Spleen (tissue), 11 donors: Measurements from ENCODE around the gene OR51B4. TPM values are rescaled to one million over a fixed set of nuclear protein-coding genes. Genes with fewer than 3 reads are reported as not detected.

Experiments used
- DNase-seq: peaks from one replicate; pipeline ENCODE4 v3.0.0-alpha.2; 2020
- H3K27ac ChIP-seq, 8 donors: fragments of 200-600 bp; sonication (generic) in 7 of 8; 1 replicate in 4 of 8; 2 replicates in 4 of 8; pipeline versions ENCODE4 v1.5.0 to v1.8.0; 2016 to 2021; ENCODE audit warnings: inconsistent platforms in 4 of 8, mild to moderate bottlenecking in 4 of 8, moderate library complexity in 1 of 8
- H3K27me3 ChIP-seq, 7 donors: fragments of 200-600 bp; sonication (generic) in 6 of 7; replicated peaks in 1 of 7; 1 replicate in 4 of 7; 2 replicates in 3 of 7; pipeline versions ENCODE4 v1.5.0 to v1.8.0; 2016 to 2021; ENCODE audit warnings: inconsistent platforms in 3 of 7, mild to moderate bottlenecking in 1 of 7
- H3K36me3 ChIP-seq, 6 donors: fragments of 200-600 bp; sonication (generic) in 5 of 6; 1 replicate in 4 of 6; 2 replicates in 2 of 6; pipeline versions ENCODE4 v1.5.0 to v1.8.0; 2016 to 2021; ENCODE audit warnings: inconsistent platforms in 2 of 6
- H3K4me1 ChIP-seq, 6 donors: fragments of 200-600 bp; sonication (generic) in 5 of 6; 1 replicate in 3 of 6; 2 replicates in 3 of 6; pipeline versions ENCODE4 v1.5.0 to v1.8.0; 2016 to 2021; ENCODE audit warnings: inconsistent platforms in 3 of 6
- H3K4me3 ChIP-seq, 8 donors: fragments of 200-600 bp; sonication (generic) in 7 of 8; 1 replicate in 4 of 8; 2 replicates in 4 of 8; pipeline versions ENCODE4 v1.5.0 to v1.8.0; 2016 to 2021; ENCODE audit warnings: inconsistent platforms in 4 of 8, mild to moderate bottlenecking in 4 of 8, moderate library complexity in 2 of 8
- H3K9me3 ChIP-seq, 8 donors: fragments of 200-600 bp; sonication (generic) in 7 of 8; 1 replicate in 4 of 8; 2 replicates in 4 of 8; pipeline versions ENCODE4 v1.5.0 to v1.8.0; 2016 to 2021; ENCODE audit warnings: inconsistent platforms in 4 of 8
- POLR2A ChIP-seq, 3 donors: fragments of 450-650 bp; IDR thresholded peaks; one replicate each; pipeline ENCODE4 v1.5.1; 2017; ENCODE audit warnings: antibody characterized with exemption in 3 of 3, mild to moderate bottlenecking in 1 of 3
- POLR2AphosphoS5 ChIP-seq, 3 donors: sonication (generic); formaldehyde crosslinking; IDR thresholded peaks; one replicate each; pipeline ENCODE4 v1.5.1; 2017; ENCODE audit warnings: antibody characterized with exemption in 3 of 3
- WGBS, 5 donors: extraction: QIAGEN DNeasy Blood & Tissue Kit in 3 of 5; methylation state at CpG; one replicate each; pipeline versions ENCODE4 v1.1.5 to v1.1.7; 2013 to 2018; 5-methylcytosine and 5-hydroxymethylcytosine counted together
- intact Hi-C: fragments of 100-400 bp; cut with DNase I; formaldehyde crosslinking; loops from one replicate; pipeline ENCODE4 v1.15.0; 2023; ENCODE audit warnings: low total_unique reads
- polyA plus RNA-seq, 3 donors: library from polyadenylated mRNA; stranded (reverse); fragments of 200-250 nt; gene quantifications; one replicate each; pipeline ENCODE4 v1.2.1, GENCODE V29; 2013
- total RNA-seq, 7 donors: library from RNA; depleted of rRNA in 3 of 7; stranded (reverse); fragments of >200 nt in 3 of 7; fragmentation: NEBNext Ultra II Directional in 4 of 7; extraction: Animal tissue kit (Norgen Biotek cat#: 25700) in 4 of 7; gene quantifications; one replicate each; pipeline versions ENCODE4 v1.1.0 to v1.2.1, GENCODE V29; 2016 to 2021
- TF ChIP-seq, protein P1 (sequence below), 11 experiments: fragments of 200-600 bp in 7 of 11; fragments of 450-650 bp in 4 of 11; sonication (generic) in 4 of 11; IDR thresholded peaks in 8 of 11; conservative IDR thresholded peaks in 3 of 11; 1 replicate in 7 of 11; 2 replicates in 4 of 11; pipeline versions ENCODE4 v1.4.0 to v1.8.0; 2016 to 2021; ENCODE audit warnings: antibody characterized with exemption in 11 of 11, inconsistent platforms in 4 of 11, mild to moderate bottlenecking in 1 of 11
- donor health status: healthy with polysubstance abuse.
- donor health status: DM: no; HTN: no; CAD: no; lungs with moderate emphysema.
- donor health status: DM: no; HTN: no; CAD: no.
- donor health status: Bipolar disorder and iron deficiency.
- donor health status: healthy.
- donor health status: DM: no; HTN: no; CAD: no.
- donor health status: DM: yes; HTN: yes; CAD: no.

OR51B4 gene
- total and polyA plus RNA-seq, 10 donors = not detected

DNA sequence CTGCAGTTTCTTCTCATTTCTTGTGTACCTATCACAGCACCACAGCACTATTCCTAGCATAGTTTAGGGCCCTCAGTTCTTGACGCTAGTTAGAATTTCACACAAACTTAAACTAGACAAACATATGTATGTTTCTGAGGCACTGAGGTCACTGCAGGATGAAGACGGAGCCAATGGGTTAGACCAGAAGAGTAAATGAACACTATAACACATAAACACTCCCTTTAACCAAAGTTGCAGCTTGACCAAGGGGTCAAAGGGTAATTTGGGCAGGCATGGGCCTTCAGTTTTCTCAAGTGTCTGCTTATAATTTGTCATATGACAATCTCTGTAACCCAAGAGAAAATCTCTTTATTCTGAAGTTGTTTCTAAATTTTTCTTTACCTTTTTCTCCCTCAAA, 19.1 kb downstream of the OR51B4 start:
- Histone ChIP-seq H3K27ac (no peak overlapping the region), H3K4me1 (no peaks in the 10 kb centered on the region), H3K36me3 (no peaks in the 10 kb centered on the region), H3K27me3 (no peaks in the 10 kb centered on the region), H3K9me3 (no peaks in the 10 kb centered on the region), H3K4me3 (no peak overlapping the region)
- intact Hi-C loops = no loop called here
- TF ChIP-seq, protein P1, sequence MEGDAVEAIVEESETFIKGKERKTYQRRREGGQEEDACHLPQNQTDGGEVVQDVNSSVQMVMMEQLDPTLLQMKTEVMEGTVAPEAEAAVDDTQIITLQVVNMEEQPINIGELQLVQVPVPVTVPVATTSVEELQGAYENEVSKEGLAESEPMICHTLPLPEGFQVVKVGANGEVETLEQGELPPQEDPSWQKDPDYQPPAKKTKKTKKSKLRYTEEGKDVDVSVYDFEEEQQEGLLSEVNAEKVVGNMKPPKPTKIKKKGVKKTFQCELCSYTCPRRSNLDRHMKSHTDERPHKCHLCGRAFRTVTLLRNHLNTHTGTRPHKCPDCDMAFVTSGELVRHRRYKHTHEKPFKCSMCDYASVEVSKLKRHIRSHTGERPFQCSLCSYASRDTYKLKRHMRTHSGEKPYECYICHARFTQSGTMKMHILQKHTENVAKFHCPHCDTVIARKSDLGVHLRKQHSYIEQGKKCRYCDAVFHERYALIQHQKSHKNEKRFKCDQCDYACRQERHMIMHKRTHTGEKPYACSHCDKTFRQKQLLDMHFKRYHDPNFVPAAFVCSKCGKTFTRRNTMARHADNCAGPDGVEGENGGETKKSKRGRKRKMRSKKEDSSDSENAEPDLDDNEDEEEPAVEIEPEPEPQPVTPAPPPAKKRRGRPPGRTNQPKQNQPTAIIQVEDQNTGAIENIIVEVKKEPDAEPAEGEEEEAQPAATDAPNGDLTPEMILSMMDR (IDR thresholded peaks at IDR 0.05 in 8 of 11, conservative IDR thresholded peaks at IDR 0.05 in 3 of 11) = no peak
- TF ChIP-seq POLR2AphosphoS5 (IDR thresholded peaks at IDR 0.05) = no peak
- no peak for TF ChIP-seq POLR2A (IDR thresholded peaks at IDR 0.05)
- DNase-seq = no peak
- 58 to 85% (median 79%) methylated on average over 2 of the region's 2 CpGs for WGBS, 5 donors

DNA sequence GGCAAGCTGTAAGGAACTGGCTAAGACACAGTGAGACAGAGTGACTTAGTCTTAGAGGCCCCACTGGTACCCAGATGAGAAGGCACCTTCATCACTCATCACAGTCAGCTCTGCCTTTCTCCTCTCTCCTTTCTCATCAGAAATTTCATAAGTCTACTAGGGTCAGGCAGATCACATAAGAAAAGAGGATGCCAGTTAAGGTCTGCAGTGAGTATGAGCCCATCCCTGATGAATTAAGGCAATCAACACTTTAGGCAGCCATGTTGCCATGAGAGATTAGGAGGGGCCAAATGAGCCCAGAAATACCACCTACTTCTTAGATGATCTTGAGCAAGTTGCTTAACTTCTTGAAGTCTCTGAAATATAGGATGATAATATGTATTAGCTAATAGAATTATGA, 20.1 kb downstream of the OR51B4 start:
- Histone ChIP-seq H3K36me3 (no peaks in the 10 kb centered on the region), H3K4me1 (no peaks in the 10 kb centered on the region), H3K9me3 (no peaks in the 10 kb centered on the region), H3K27ac (no peak overlapping the region), H3K4me3 (no peak overlapping the region), H3K27me3 (no peaks in the 10 kb centered on the region)
- TF ChIP-seq, protein P1 (IDR thresholded peaks at IDR 0.05 in 8 of 11, conservative IDR thresholded peaks at IDR 0.05 in 3 of 11) = no peak
- TF ChIP-seq POLR2A (IDR thresholded peaks at IDR 0.05) (no peak), POLR2AphosphoS5 (IDR thresholded peaks at IDR 0.05) (no peak)
- no peak for DNase-seq
- intact Hi-C loops = no loop called here

DNA sequence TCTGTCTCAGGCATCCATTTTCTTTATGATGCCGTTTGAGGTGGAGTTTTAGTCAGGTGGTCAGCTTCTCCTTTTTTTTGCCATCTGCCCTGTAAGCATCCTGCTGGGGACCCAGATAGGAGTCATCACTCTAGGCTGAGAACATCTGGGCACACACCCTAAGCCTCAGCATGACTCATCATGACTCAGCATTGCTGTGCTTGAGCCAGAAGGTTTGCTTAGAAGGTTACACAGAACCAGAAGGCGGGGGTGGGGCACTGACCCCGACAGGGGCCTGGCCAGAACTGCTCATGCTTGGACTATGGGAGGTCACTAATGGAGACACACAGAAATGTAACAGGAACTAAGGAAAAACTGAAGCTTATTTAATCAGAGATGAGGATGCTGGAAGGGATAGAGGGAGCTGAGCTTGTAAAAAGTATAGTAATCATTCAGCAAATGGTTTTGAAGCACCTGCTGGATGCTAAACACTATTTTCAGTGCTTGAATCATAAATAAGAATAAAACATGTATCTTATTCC, 21.1 kb downstream of the OR51B4 start:
- no peak overlapping the region for H3K4me3 ChIP-seq
- WGBS, 5 donors = 24 to 46% (median 31%) methylated on average over 3 of the region's 3 CpGs
- H3K4me1 ChIP-seq = no peaks in the 10 kb centered on the region
- DNase-seq = no peak
- H3K9me3 ChIP-seq = no peaks in the 10 kb centered on the region
- H3K27ac ChIP-seq = no peak overlapping the region
- TF ChIP-seq POLR2A (IDR thresholded peaks at IDR 0.05) (no peak), POLR2AphosphoS5 (IDR thresholded peaks at IDR 0.05) (no peak)
- TF ChIP-seq, protein P1 (IDR thresholded peaks at IDR 0.05 in 8 of 11, conservative IDR thresholded peaks at IDR 0.05 in 3 of 11) = no peak
- H3K36me3 ChIP-seq = no peaks in the 10 kb centered on the region
- no peaks in the 10 kb centered on the region for H3K27me3 ChIP-seq
- intact Hi-C loops = no loop called here

DNA sequence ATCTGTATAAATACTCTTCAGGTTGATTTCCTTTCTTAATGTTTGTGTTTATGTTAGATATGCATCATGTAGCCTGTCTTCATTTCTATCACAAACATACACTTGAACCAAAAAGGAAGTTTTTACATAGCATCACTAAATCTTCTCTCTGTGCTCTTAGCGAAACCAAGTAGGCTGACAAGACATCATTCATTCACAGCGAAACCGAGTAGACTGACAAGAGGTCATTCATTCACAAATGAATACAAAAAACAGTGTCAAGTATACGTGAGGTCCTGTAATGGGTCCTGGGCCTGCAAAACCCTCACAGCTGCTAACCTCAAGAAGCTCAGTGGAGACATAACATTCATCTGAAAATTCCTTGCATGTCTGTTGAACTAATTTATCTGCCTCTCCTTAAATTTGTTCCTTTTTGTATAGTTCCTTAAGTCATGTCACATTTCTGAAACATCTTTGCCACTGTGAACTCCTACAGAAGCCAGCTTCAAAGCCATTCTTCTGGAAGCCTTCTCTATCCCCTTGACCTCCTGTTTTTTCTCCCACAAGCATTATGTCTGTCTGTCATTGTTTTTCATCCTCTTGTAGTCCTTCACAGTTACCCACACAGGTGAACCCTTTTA, 22.2 kb downstream of the OR51B4 start:
- no peaks in the 10 kb centered on the region for H3K36me3 ChIP-seq
- intact Hi-C loops = no loop called here
- no peaks in the 10 kb centered on the region for H3K9me3 ChIP-seq
- DNase-seq = no peak
- WGBS, 5 donors = 71 to 85% (median 81%) methylated on average over 4 of the region's 4 CpGs
- no peaks in the 10 kb centered on the region for H3K27me3 ChIP-seq
- no peak overlapping the region for H3K4me3 ChIP-seq
- no peaks in the 10 kb centered on the region for H3K4me1 ChIP-seq
- H3K27ac ChIP-seq = no peak overlapping the region
- TF ChIP-seq, protein P1 (IDR thresholded peaks at IDR 0.05 in 8 of 11, conservative IDR thresholded peaks at IDR 0.05 in 3 of 11) = no peak
- no peak for TF ChIP-seq POLR2A (IDR thresholded peaks at IDR 0.05)
- no peak for TF ChIP-seq POLR2AphosphoS5 (IDR thresholded peaks at IDR 0.05)
